ENCODE measurements around the gene ETFB.
A peak's percentile ranks its signal among the peaks of the same experiment; 100 is the strongest.

ETFB gene

DNA sequence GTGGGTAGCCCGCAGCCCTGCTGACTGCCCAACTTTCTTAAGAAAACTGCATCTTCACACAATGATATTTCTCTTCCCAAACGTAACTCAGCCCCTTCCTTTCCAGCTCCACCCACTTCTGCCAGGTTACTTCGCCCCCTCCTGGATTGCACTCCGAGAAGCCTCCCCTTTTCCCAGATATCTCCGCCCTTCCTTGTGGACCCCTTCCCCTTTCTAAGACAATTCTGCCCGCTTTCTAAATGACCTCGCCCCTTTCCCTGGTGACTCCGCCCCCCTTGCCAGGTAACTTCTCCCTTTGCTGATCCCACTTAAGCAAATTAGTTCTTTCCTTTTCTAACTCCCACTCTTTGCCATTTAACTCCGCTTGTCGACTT, 26.9 kb downstream of the ETFB start:
- H3K27ac ChIP-seq (ENCODE audit: extremely low read depth, low read depth, low read length) = no peak overlapping the region
- H3K4me3 ChIP-seq (ENCODE audit: low read depth, low read length) = peak overlapping the region; percentile 82
- no peaks in the 10 kb centered on the region for H3K36me3 ChIP-seq (ENCODE audit: control insufficient read depth in 2 of 2, insufficient read depth in 1 of 2, low read length in 2 of 2)
- ChIA-PET CTCF (interaction anchor here (0.6 to 3.1 kb wide), 14 partner anchors 8 to 438 kb away, joined by 3 to 15 read pairs (median 3); no protein-coding TSS in a partner anchor), POLR2A (interaction anchor here (0.6 to 2.2 kb wide), 29 partner anchors 9 to 609 kb away, joined by 3 to 37 read pairs (median 4); partner anchors contain the start of genes ETFB, LIM2 and NKG7)
- H3K4me1 ChIP-seq (ENCODE audit: control insufficient read depth, insufficient read depth, low read length) = 0 out of 2 replicates have a peak, but pooled peaks cover 8% of the 10 kb centered on the region
- no peaks in the 10 kb centered on the region for H3K9me3 ChIP-seq (ENCODE audit: control insufficient read depth, insufficient read depth, low read depth, low read length)
- peak; percentile 41; the same call in 1 of the 2 replicates for TF ChIP-seq KLF1 (tag by site-specific recombination; IDR thresholded peaks at IDR 0.05)
- no peak for TF ChIP-seq ZNF621 (tag by site-specific recombination; IDR thresholded peaks at IDR 0.05)
- TF ChIP-seq PRDM1 (tag by site-specific recombination; IDR thresholded peaks at IDR 0.05) = peak; percentile 87
- 0 out of 2 replicates have a peak, but pooled peaks have one; percentile 55 for TF ChIP-seq ZNF416 (tag by site-specific recombination; IDR thresholded peaks at IDR 0.05)
- TF ChIP-seq, protein P1, sequence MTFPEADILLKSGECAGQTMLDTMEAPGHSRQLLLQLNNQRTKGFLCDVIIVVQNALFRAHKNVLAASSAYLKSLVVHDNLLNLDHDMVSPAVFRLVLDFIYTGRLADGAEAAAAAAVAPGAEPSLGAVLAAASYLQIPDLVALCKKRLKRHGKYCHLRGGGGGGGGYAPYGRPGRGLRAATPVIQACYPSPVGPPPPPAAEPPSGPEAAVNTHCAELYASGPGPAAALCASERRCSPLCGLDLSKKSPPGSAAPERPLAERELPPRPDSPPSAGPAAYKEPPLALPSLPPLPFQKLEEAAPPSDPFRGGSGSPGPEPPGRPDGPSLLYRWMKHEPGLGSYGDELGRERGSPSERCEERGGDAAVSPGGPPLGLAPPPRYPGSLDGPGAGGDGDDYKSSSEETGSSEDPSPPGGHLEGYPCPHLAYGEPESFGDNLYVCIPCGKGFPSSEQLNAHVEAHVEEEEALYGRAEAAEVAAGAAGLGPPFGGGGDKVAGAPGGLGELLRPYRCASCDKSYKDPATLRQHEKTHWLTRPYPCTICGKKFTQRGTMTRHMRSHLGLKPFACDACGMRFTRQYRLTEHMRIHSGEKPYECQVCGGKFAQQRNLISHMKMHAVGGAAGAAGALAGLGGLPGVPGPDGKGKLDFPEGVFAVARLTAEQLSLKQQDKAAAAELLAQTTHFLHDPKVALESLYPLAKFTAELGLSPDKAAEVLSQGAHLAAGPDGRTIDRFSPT (tag by site-specific recombination; IDR thresholded peaks at IDR 0.05) = peak; percentile 60; the same call in 1 of the 2 replicates
- TF ChIP-seq ZNF843 (tag by site-specific recombination; IDR thresholded peaks at IDR 0.05) = 0 out of 2 replicates have a peak, but pooled peaks have one; percentile 33
- peak; percentile 57 for TF ChIP-seq ZNF366 (tag by site-specific recombination; conservative IDR thresholded peaks at IDR 0.05)
- TF ChIP-seq ZFP69B (tag by site-specific recombination; IDR thresholded peaks at IDR 0.05) = peak; percentile 86
- TF ChIP-seq ZNF292 (tag by site-specific recombination; IDR thresholded peaks at IDR 0.05; ENCODE audit: borderline replicate concordance, low read depth) = no peak
- no peak for TF ChIP-seq BCL11A (tag by site-specific recombination; IDR thresholded peaks at IDR 0.05; ENCODE audit: low read depth)
- TF ChIP-seq, protein P2, sequence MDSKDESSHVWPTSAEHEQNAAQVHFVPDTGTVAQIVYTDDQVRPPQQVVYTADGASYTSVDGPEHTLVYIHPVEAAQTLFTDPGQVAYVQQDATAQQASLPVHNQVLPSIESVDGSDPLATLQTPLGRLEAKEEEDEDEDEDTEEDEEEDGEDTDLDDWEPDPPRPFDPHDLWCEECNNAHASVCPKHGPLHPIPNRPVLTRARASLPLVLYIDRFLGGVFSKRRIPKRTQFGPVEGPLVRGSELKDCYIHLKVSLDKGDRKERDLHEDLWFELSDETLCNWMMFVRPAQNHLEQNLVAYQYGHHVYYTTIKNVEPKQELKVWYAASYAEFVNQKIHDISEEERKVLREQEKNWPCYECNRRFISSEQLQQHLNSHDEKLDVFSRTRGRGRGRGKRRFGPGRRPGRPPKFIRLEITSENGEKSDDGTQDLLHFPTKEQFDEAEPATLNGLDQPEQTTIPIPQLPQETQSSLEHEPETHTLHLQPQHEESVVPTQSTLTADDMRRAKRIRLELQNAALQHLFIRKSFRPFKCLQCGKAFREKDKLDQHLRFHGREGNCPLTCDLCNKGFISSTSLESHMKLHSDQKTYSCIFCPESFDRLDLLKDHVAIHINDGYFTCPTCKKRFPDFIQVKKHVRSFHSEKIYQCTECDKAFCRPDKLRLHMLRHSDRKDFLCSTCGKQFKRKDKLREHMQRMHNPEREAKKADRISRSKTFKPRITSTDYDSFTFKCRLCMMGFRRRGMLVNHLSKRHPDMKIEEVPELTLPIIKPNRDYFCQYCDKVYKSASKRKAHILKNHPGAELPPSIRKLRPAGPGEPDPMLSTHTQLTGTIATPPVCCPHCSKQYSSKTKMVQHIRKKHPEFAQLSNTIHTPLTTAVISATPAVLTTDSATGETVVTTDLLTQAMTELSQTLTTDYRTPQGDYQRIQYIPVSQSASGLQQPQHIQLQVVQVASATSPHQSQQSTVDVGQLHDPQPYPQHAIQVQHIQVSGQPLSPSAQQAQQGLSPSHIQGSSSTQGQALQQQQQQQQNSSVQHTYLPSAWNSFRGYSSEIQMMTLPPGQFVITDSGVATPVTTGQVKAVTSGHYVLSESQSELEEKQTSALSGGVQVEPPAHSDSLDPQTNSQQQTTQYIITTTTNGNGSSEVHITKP (tag by site-specific recombination; IDR thresholded peaks at IDR 0.05) = peak; percentile 92
- peak; percentile 76 for TF ChIP-seq ZNF335 (tag by site-specific recombination; conservative IDR thresholded peaks at IDR 0.05)
- TF ChIP-seq ZNF23 (tag by site-specific recombination; IDR thresholded peaks at IDR 0.05; ENCODE audit: borderline replicate concordance) = peak; percentile 8; the same call in 1 of the 2 replicates
- TF ChIP-seq, protein P3, sequence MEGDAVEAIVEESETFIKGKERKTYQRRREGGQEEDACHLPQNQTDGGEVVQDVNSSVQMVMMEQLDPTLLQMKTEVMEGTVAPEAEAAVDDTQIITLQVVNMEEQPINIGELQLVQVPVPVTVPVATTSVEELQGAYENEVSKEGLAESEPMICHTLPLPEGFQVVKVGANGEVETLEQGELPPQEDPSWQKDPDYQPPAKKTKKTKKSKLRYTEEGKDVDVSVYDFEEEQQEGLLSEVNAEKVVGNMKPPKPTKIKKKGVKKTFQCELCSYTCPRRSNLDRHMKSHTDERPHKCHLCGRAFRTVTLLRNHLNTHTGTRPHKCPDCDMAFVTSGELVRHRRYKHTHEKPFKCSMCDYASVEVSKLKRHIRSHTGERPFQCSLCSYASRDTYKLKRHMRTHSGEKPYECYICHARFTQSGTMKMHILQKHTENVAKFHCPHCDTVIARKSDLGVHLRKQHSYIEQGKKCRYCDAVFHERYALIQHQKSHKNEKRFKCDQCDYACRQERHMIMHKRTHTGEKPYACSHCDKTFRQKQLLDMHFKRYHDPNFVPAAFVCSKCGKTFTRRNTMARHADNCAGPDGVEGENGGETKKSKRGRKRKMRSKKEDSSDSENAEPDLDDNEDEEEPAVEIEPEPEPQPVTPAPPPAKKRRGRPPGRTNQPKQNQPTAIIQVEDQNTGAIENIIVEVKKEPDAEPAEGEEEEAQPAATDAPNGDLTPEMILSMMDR (tag by site-specific recombination; IDR thresholded peaks at IDR 0.05) = peak; percentile 7; the same call in 1 of the 2 replicates
- no peak for TF ChIP-seq ZBTB21 (tag by site-specific recombination; IDR thresholded peaks at IDR 0.05)
- no peak for TF ChIP-seq RBAK (tag by site-specific recombination; IDR thresholded peaks at IDR 0.05)
- 0 out of 2 replicates have a peak, but pooled peaks have one; percentile 14 for TF ChIP-seq ZNF175 (tag by site-specific recombination; IDR thresholded peaks at IDR 0.05)
- TF ChIP-seq OSR2 (tag by site-specific recombination; IDR thresholded peaks at IDR 0.05) = no peak
- TF ChIP-seq ZNF560 (tag by site-specific recombination; IDR thresholded peaks at IDR 0.05; ENCODE audit: borderline replicate concordance) = no peak
- TF ChIP-seq KLF7 (tag by site-specific recombination; IDR thresholded peaks at IDR 0.05; ENCODE audit: borderline replicate concordance) = 0 out of 2 replicates have a peak, but pooled peaks have one; percentile 21
- TF ChIP-seq, protein P4, sequence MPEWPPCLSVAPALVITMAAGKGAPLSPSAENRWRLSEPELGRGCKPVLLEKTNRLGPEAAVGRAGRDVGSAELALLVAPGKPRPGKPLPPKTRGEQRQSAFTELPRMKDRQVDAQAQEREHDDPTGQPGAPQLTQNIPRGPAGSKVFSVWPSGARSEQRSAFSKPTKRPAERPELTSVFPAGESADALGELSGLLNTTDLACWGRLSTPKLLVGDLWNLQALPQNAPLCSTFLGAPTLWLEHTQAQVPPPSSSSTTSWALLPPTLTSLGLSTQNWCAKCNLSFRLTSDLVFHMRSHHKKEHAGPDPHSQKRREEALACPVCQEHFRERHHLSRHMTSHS (tag by site-specific recombination; IDR thresholded peaks at IDR 0.05) = 0 out of 2 replicates have a peak, but pooled peaks have one; percentile 29
- TF ChIP-seq ZNF341 (tag by site-specific recombination; IDR thresholded peaks at IDR 0.05; ENCODE audit: low read depth) = peak; percentile 60
- TF ChIP-seq ZNF138 (tag by site-specific recombination; IDR thresholded peaks at IDR 0.05; ENCODE audit: borderline replicate concordance) = peak; percentile 44; the same call in 1 of the 2 replicates
- TF ChIP-seq, protein P5, sequence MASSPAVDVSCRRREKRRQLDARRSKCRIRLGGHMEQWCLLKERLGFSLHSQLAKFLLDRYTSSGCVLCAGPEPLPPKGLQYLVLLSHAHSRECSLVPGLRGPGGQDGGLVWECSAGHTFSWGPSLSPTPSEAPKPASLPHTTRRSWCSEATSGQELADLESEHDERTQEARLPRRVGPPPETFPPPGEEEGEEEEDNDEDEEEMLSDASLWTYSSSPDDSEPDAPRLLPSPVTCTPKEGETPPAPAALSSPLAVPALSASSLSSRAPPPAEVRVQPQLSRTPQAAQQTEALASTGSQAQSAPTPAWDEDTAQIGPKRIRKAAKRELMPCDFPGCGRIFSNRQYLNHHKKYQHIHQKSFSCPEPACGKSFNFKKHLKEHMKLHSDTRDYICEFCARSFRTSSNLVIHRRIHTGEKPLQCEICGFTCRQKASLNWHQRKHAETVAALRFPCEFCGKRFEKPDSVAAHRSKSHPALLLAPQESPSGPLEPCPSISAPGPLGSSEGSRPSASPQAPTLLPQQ (tag by site-specific recombination; IDR thresholded peaks at IDR 0.05) = peak; percentile 72
- TF ChIP-seq ZNF169 (tag by site-specific recombination; IDR thresholded peaks at IDR 0.05) = 0 out of 2 replicates have a peak, but pooled peaks have one; percentile 29
- no peak for TF ChIP-seq ZNF350 (tag by site-specific recombination; IDR thresholded peaks at IDR 0.05)
- TF ChIP-seq TCF7L2 (IDR thresholded peaks at IDR 0.05; ENCODE audit: borderline replicate concordance, low read depth, low read length) = no peak
- 0 out of 2 replicates have a peak, but pooled peaks have one; percentile 14 for TF ChIP-seq ZNF785 (tag by site-specific recombination; IDR thresholded peaks at IDR 0.05)

Data from HEK293 (cell line).